Measurements from ENCODE around the gene DUSP7.

DNA sequence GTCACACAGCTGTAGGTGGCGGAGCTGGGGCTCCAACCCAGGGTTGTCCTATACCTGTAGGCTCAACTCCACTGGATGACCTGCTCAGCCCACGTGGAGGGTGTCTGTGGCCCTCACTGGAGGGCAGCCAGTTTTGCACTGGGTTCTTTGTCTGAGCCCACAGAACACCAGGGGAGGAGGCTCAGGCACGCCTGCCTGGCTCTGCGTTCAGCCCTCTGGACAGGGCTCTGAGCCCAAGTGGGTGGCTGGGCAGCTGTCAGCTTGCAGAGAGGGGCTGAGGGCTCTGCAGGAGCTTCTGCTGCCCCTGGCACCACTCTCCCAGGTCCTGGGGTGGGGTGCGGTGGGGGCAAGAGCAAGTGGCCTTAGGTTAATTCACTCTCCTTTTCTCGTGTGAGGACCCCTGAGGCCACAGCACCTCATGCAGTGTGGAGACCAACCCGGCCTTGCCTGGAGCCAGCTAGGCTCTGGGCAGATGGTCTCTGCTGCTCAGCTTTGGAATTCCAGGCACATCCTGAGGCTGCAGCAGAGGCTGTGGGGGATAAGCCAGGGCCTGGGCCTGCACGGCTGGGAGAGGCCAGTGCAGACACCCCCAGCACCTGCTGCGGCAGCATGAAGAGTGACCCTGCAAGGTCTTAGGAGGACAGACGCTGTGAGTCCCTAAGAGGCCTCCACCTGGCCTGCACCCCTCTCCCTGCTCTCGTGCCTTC lies 23.5 kb downstream of the DUSP7 start:
- TF ChIP-seq, protein P1, sequence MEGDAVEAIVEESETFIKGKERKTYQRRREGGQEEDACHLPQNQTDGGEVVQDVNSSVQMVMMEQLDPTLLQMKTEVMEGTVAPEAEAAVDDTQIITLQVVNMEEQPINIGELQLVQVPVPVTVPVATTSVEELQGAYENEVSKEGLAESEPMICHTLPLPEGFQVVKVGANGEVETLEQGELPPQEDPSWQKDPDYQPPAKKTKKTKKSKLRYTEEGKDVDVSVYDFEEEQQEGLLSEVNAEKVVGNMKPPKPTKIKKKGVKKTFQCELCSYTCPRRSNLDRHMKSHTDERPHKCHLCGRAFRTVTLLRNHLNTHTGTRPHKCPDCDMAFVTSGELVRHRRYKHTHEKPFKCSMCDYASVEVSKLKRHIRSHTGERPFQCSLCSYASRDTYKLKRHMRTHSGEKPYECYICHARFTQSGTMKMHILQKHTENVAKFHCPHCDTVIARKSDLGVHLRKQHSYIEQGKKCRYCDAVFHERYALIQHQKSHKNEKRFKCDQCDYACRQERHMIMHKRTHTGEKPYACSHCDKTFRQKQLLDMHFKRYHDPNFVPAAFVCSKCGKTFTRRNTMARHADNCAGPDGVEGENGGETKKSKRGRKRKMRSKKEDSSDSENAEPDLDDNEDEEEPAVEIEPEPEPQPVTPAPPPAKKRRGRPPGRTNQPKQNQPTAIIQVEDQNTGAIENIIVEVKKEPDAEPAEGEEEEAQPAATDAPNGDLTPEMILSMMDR (IDR thresholded peaks at IDR 0.05), result no peak
- TF ChIP-seq ZNF232 (CRISPR knock-in tag; IDR thresholded peaks at IDR 0.05), result no peak
- TF ChIP-seq GABPB1 (CRISPR knock-in tag; IDR thresholded peaks at IDR 0.05), result no peak
- TF ChIP-seq, protein P2, sequence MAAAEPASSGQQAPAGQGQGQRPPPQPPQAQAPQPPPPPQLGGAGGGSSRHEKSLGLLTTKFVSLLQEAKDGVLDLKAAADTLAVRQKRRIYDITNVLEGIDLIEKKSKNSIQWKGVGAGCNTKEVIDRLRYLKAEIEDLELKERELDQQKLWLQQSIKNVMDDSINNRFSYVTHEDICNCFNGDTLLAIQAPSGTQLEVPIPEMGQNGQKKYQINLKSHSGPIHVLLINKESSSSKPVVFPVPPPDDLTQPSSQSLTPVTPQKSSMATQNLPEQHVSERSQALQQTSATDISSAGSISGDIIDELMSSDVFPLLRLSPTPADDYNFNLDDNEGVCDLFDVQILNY (CRISPR knock-in tag; IDR thresholded peaks at IDR 0.05), result no peak

Data from WTC11 (cell line).